Amygdala (tissue), 56 donors: ENCODE data around the gene UVRAG.
A peak's percentile ranks its signal among the peaks of the same experiment; 100 is the strongest.

Source experiments
- DNase-seq, 56 donors: peaks; one replicate each; lab custom pipeline; 2025; lab: John Stamatoyannopoulos, UW

Gene UVRAG

GRCh38 chr11:76086743-76087635 is 272.0 kb downstream of the UVRAG start:
- no peak for DNase-seq

- no peak for DNase-seq
Measured at GRCh38 chr11:76087749-76088148, 272.7 kb downstream of the UVRAG start.

- DNase-seq: no peak
Measured at GRCh38 chr11:76088511-76088910, 273.5 kb downstream of the UVRAG start.

GRCh38 chr11:76090174-76090573 is 275.2 kb downstream of the UVRAG start:
- no peak for DNase-seq

- DNase-seq: no peak
Measured at GRCh38 chr11:76090821-76091220, 275.8 kb downstream of the UVRAG start.

- no peak for DNase-seq
Measured at GRCh38 chr11:76094740-76095139, 279.7 kb downstream of the UVRAG start.

- DNase-seq: no peak
Measured at GRCh38 chr11:76095891-76096290, 280.9 kb downstream of the UVRAG start.

- DNase-seq: no peak
Measured at GRCh38 chr11:76096552-76096951, 281.5 kb downstream of the UVRAG start.

- DNase-seq: no peak
Measured at GRCh38 chr11:76102802-76103201, 287.8 kb downstream of the UVRAG start.

GRCh38 chr11:76103460-76103859 is 288.4 kb downstream of the UVRAG start:
- DNase-seq: no peak

GRCh38 chr11:76104285-76104684 is 289.3 kb downstream of the UVRAG start:
- DNase-seq: no peak

GRCh38 chr11:76105637-76106036 is 290.6 kb downstream of the UVRAG start:
- DNase-seq: no peak

- no peak for DNase-seq
Measured at GRCh38 chr11:76107971-76108370, 293.0 kb downstream of the UVRAG start.

GRCh38 chr11:76114238-76114637 is 299.2 kb downstream of the UVRAG start:
- no peak for DNase-seq

GRCh38 chr11:76115555-76115954 is 300.5 kb downstream of the UVRAG start:
- no peak for DNase-seq

GRCh38 chr11:76119032-76119431 is 304.0 kb downstream of the UVRAG start:
- no peak for DNase-seq

- DNase-seq: no peak
Measured at GRCh38 chr11:76119779-76120178, 304.8 kb downstream of the UVRAG start.

GRCh38 chr11:76120513-76121101 is 305.6 kb downstream of the UVRAG start:
- DNase-seq: peak in 1 of 56 donors; percentile 6

- DNase-seq: no peak
Measured at GRCh38 chr11:76123248-76123647, 308.2 kb downstream of the UVRAG start.

GRCh38 chr11:76124905-76125770 is 310.1 kb downstream of the UVRAG start:
- DNase-seq: no peak

GRCh38 chr11:76129729-76130128 is 314.7 kb downstream of the UVRAG start:
- no peak for DNase-seq
